ENCODE measurements around the gene MARCHF10. TPM values are rescaled to one million over a fixed set of nuclear protein-coding genes. Genes with fewer than 3 reads are reported as not detected.

MARCHF10 gene
- total and polyA plus RNA-seq, 2 experiments from 2014 or later = 1.8 to 2.1 TPM

- Histone ChIP-seq H3K4me3 (no peak overlapping the region), H3K79me2 (ENCODE audit: insufficient read depth) (no peaks in the 10 kb centered on the region), H3K27me3 (replicated peaks; ENCODE audit: insufficient read depth) (no peaks in the 10 kb centered on the region), H3K9ac (no peak overlapping the region), H3K4me1 (ENCODE audit: insufficient read depth) (no peaks in the 10 kb centered on the region), H2AFZ (no peak overlapping the region), H3K36me3 (ENCODE audit: low read depth) (no peaks in the 10 kb centered on the region), H3K9me3 (ENCODE audit: low read depth) (no peaks in the 10 kb centered on the region), H3K4me2 (ENCODE audit: unreplicated experiment) (no peak overlapping the region), H3K9me2 (ENCODE audit: insufficient read depth) (no peaks in the 10 kb centered on the region), H4K20me1 (ENCODE audit: insufficient read depth) (no peaks in the 10 kb centered on the region), H3K27ac (no peak overlapping the region), H3F3A (ENCODE audit: insufficient read depth) (no peaks in the 10 kb centered on the region)
- no peak for DNase-seq
- in situ Hi-C loops (cut with MboI) = no loop called here
- TF ChIP-seq EZH2phosphoT487 (IDR thresholded peaks at IDR 0.05; ENCODE audit: insufficient read depth, low read depth) (no peak), EZH2 (IDR thresholded peaks at IDR 0.05; ENCODE audit: insufficient read depth, poor library complexity, severe bottlenecking) (no peak)
- WGBS, 2 experiments (ENCODE audit: low coverage in 1 of 2, low lambda C conversion rate in 2 of 2, missing lambda C conversion rate in 2 of 2) = 89 to 90% methylated on average over 9 of the region's 9 CpGs
Observed at GRCh38 chr17:62738281-62738680, 69.8 kb downstream of the MARCHF10 start.

GRCh38 chr17:62737513-62737912, 70.6 kb downstream of the MARCHF10 start:
- H3F3A ChIP-seq (ENCODE audit: insufficient read depth) = no peaks in the 10 kb centered on the region
- no peak overlapping the region for H3K27ac ChIP-seq
- in situ Hi-C loops (cut with MboI) = no loop called here
- no peaks in the 10 kb centered on the region for H3K27me3 ChIP-seq (replicated peaks; ENCODE audit: insufficient read depth)
- no peaks in the 10 kb centered on the region for H3K36me3 ChIP-seq (ENCODE audit: low read depth)
- H2AFZ ChIP-seq = no peak overlapping the region
- H3K79me2 ChIP-seq (ENCODE audit: insufficient read depth) = no peaks in the 10 kb centered on the region
- no peak for TF ChIP-seq EZH2phosphoT487 (IDR thresholded peaks at IDR 0.05; ENCODE audit: insufficient read depth, low read depth)
- TF ChIP-seq EZH2 (IDR thresholded peaks at IDR 0.05; ENCODE audit: insufficient read depth, poor library complexity, severe bottlenecking) = no peak
- WGBS, 2 experiments (ENCODE audit: low coverage in 1 of 2, low lambda C conversion rate in 2 of 2, missing lambda C conversion rate in 2 of 2) = 87 to 89% methylated on average over 8 of the region's 8 CpGs
- H3K9ac ChIP-seq = no peak overlapping the region
- H3K4me3 ChIP-seq = no peak overlapping the region
- H4K20me1 ChIP-seq (ENCODE audit: insufficient read depth) = no peaks in the 10 kb centered on the region
- no peak for DNase-seq
- no peak overlapping the region for H3K4me2 ChIP-seq (ENCODE audit: unreplicated experiment)
- H3K9me2 ChIP-seq (ENCODE audit: insufficient read depth) = no peaks in the 10 kb centered on the region
- H3K9me3 ChIP-seq (ENCODE audit: low read depth) = no peaks in the 10 kb centered on the region
- no peaks in the 10 kb centered on the region for H3K4me1 ChIP-seq (ENCODE audit: insufficient read depth)

GRCh38 chr17:62735044-62735651, 73.0 kb downstream of the MARCHF10 start:
- TF ChIP-seq EZH2 (IDR thresholded peaks at IDR 0.05; ENCODE audit: insufficient read depth, poor library complexity, severe bottlenecking) (no peak), EZH2phosphoT487 (IDR thresholded peaks at IDR 0.05; ENCODE audit: insufficient read depth, low read depth) (no peak)

GRCh38 chr17:62732125-62732524, 76.0 kb downstream of the MARCHF10 start:
- H2AFZ ChIP-seq = no peak overlapping the region
- H3K9me2 ChIP-seq (ENCODE audit: insufficient read depth) = no peaks in the 10 kb centered on the region
- no peaks in the 10 kb centered on the region for H3F3A ChIP-seq (ENCODE audit: insufficient read depth)
- no peaks in the 10 kb centered on the region for H4K20me1 ChIP-seq (ENCODE audit: insufficient read depth)
- no peak overlapping the region for H3K4me3 ChIP-seq
- H3K27me3 ChIP-seq (replicated peaks; ENCODE audit: insufficient read depth) = no peaks in the 10 kb centered on the region
- H3K4me1 ChIP-seq (ENCODE audit: insufficient read depth) = no peaks in the 10 kb centered on the region
- H3K9me3 ChIP-seq (ENCODE audit: low read depth) = no peaks in the 10 kb centered on the region
- in situ Hi-C loops (cut with MboI) = no loop called here
- TF ChIP-seq EZH2phosphoT487 (IDR thresholded peaks at IDR 0.05; ENCODE audit: insufficient read depth, low read depth) (no peak), EZH2 (IDR thresholded peaks at IDR 0.05; ENCODE audit: insufficient read depth, poor library complexity, severe bottlenecking) (no peak)
- WGBS, 2 experiments (ENCODE audit: low coverage in 1 of 2, low lambda C conversion rate in 2 of 2, missing lambda C conversion rate in 2 of 2) = 86 to 92% methylated on average over 5 of the region's 5 CpGs
- H3K9ac ChIP-seq = no peak overlapping the region
- H3K27ac ChIP-seq = no peak overlapping the region
- H3K79me2 ChIP-seq (ENCODE audit: insufficient read depth) = no peaks in the 10 kb centered on the region
- H3K36me3 ChIP-seq (ENCODE audit: low read depth) = no peaks in the 10 kb centered on the region
- H3K4me2 ChIP-seq (ENCODE audit: unreplicated experiment) = no peak overlapping the region
- DNase-seq = no peak

More at GRCh38 chr17:62735044-62735651, 73.0 kb downstream of the MARCHF10 start:
- Histone ChIP-seq H3F3A (ENCODE audit: insufficient read depth) (no peaks in the 10 kb centered on the region), H3K27ac (no peak overlapping the region), H3K4me3 (no peak overlapping the region), H3K9ac (no peak overlapping the region), H3K27me3 (replicated peaks; ENCODE audit: insufficient read depth) (no peaks in the 10 kb centered on the region), H3K4me2 (ENCODE audit: unreplicated experiment) (no peak overlapping the region), H3K4me1 (ENCODE audit: insufficient read depth) (no peaks in the 10 kb centered on the region), H3K79me2 (ENCODE audit: insufficient read depth) (no peaks in the 10 kb centered on the region), H4K20me1 (ENCODE audit: insufficient read depth) (no peaks in the 10 kb centered on the region), H3K36me3 (ENCODE audit: low read depth) (no peaks in the 10 kb centered on the region), H2AFZ (no peak overlapping the region), H3K9me3 (ENCODE audit: low read depth) (no peaks in the 10 kb centered on the region), H3K9me2 (ENCODE audit: insufficient read depth) (no peaks in the 10 kb centered on the region)
- in situ Hi-C loops (cut with MboI) = no loop called here
- no peak for DNase-seq
- 73 to 76% methylated on average over 7 of the region's 7 CpGs for WGBS, 2 experiments (ENCODE audit: low coverage in 1 of 2, low lambda C conversion rate in 2 of 2, missing lambda C conversion rate in 2 of 2)
